H1 (cell line): ENCODE measurements around the gene DIP2C. TPM values are rescaled to one million over a fixed set of nuclear protein-coding genes. Genes with fewer than 3 reads are reported as not detected.

Source experiments
- CTCF ChIA-PET: fragments of 300-600 bp; sonication (Branson Sonifier 250); formaldehyde crosslinking; loops from one replicate; lab custom pipeline; 2021; ENCODE audit not compliant: partially characterized antibody; lab: Charles Lee
- POLR2A ChIA-PET: fragments of 300-600 bp; sonication (Branson Sonifier 250); formaldehyde crosslinking; loops from one replicate; lab custom pipeline; 2021; ENCODE audit warnings: inconsistent platforms; ENCODE audit not compliant: partially characterized antibody; lab: Charles Lee
- DNase-seq, 2 experiments: peaks; one replicate each; pipeline versions ENCODE4 v3.0.0 to v3.0.0-alpha.2; 2010 to 2022; ENCODE audit warnings: low spot score in 2 of 2, low read depth in 1 of 2, mixed read lengths in 1 of 2
- FAIRE-seq: peaks from 2 replicates; lab custom pipeline; 2011; peaks lifted over from hg19 to GRCh38; lab: Jason Lieb, UNC
- H2AFZ ChIP-seq: 2 replicates; pipeline ENCODE4 v1.8.1; 2012; ENCODE audit warnings: low read length, inconsistent platforms
- H2AK5ac ChIP-seq: 2 replicates; pipeline ENCODE4 v1.6.1; 2013; ENCODE audit warnings: low read depth, low read length
- H2BK120ac ChIP-seq: replicated peaks from 2 replicates; pipeline ENCODE3; 2013; ENCODE audit warnings: low read depth, low read length, inconsistent platforms
- H2BK12ac ChIP-seq: 2 replicates; pipeline ENCODE4 v1.6.1; 2013; ENCODE audit warnings: low read depth, low read length
- H2BK15ac ChIP-seq: 2 replicates; pipeline ENCODE4 v1.6.1; 2013; ENCODE audit warnings: low read length
- H2BK20ac ChIP-seq: 2 replicates; pipeline ENCODE4 v1.6.1; 2013; ENCODE audit warnings: low read length
- H2BK5ac ChIP-seq: 2 replicates; pipeline ENCODE4 v1.6.1; 2013; ENCODE audit warnings: low read depth, low read length
- H3K14ac ChIP-seq: 2 replicates; pipeline ENCODE4 v1.6.1; 2013; ENCODE audit warnings: inconsistent platforms; ENCODE audit not compliant: insufficient read length
- H3K18ac ChIP-seq: 2 replicates; pipeline ENCODE4 v1.6.1; 2013; ENCODE audit warnings: low read length; ENCODE audit errors: extremely low read depth
- H3K23ac ChIP-seq: 2 replicates; pipeline ENCODE4 v1.6.1; 2013; ENCODE audit warnings: inconsistent platforms; ENCODE audit not compliant: insufficient read length
- H3K23me2 ChIP-seq: 2 replicates; pipeline ENCODE4 v1.6.1; 2013; ENCODE audit warnings: low read depth, low read length
- H3K27ac ChIP-seq: 2 replicates; pipeline ENCODE4 v1.6.1; 2011; ENCODE audit warnings: low read depth, low read length, inconsistent platforms
- H3K27me3 ChIP-seq, 4 experiments: replicated peaks in 1 of 4; 1 replicate in 1 of 4; 2 replicates in 3 of 4; pipeline versions ENCODE4 v1.6.1 to v1.8.1; 2011 to 2013; ENCODE audit warnings: low read length in 3 of 4, mild to moderate bottlenecking in 3 of 4, inconsistent platforms in 2 of 4, mixed read lengths in 2 of 4, moderate library complexity in 1 of 4; ENCODE audit not compliant: control insufficient read depth in 3 of 4, insufficient read depth in 3 of 4; ENCODE audit errors: extremely low read depth in 1 of 4
- H3K36me3 ChIP-seq, 4 experiments: 2 replicates each; pipeline versions ENCODE4 v1.6.1 to v1.8.1; 2011 to 2013; ENCODE audit warnings: mild to moderate bottlenecking in 4 of 4, low read length in 3 of 4, moderate library complexity in 2 of 4, control low read depth in 1 of 4, inconsistent platforms in 1 of 4; ENCODE audit not compliant: insufficient read depth in 4 of 4, control insufficient read depth in 2 of 4
- H3K4ac ChIP-seq: replicated peaks from 2 replicates; pipeline ENCODE3; 2013; ENCODE audit warnings: low read length, low read depth, mixed read lengths, inconsistent platforms; ENCODE audit not compliant: insufficient read length
- H3K4me1 ChIP-seq, 4 experiments: replicated peaks in 1 of 4; 1 replicate in 1 of 4; 2 replicates in 3 of 4; pipeline versions ENCODE4 v1.6.1 to v1.8.1; 2011 to 2013; ENCODE audit warnings: low read length in 3 of 4, inconsistent platforms in 2 of 4, mixed read lengths in 1 of 4; ENCODE audit not compliant: insufficient read depth in 4 of 4, control insufficient read depth in 3 of 4
- H3K4me2 ChIP-seq, 2 experiments: 2 replicates each; pipeline versions ENCODE4 v1.6.1 to v1.8.1; 2011 to 2013; ENCODE audit warnings: low read depth in 2 of 2, low read length in 2 of 2, control low read depth in 1 of 2, inconsistent platforms in 1 of 2, mild to moderate bottlenecking in 1 of 2; ENCODE audit not compliant: insufficient read depth in 1 of 2
- H3K4me3 ChIP-seq, 4 experiments: fragments of 200-600, 300-600 bp in 1 of 4; sonication (generic), shearing (Covaris generic), sonication (Bioruptor Twin) in 1 of 4; 2 replicates each; pipeline versions ENCODE4 v1.5.1 to v1.8.1; 2011 to 2016; ENCODE audit warnings: low read length in 4 of 4, low read depth in 3 of 4, control low read depth in 2 of 4, inconsistent platforms in 2 of 4, mild to moderate bottlenecking in 2 of 4, mixed read lengths in 1 of 4, moderate library complexity in 1 of 4; ENCODE audit not compliant: insufficient read depth in 2 of 4; ENCODE audit errors: extremely low read depth in 1 of 4
- H3K56ac ChIP-seq: replicated peaks from 2 replicates; pipeline ENCODE3; 2013; ENCODE audit warnings: low read depth, mild to moderate bottlenecking, mixed read lengths, low read length, inconsistent platforms; ENCODE audit not compliant: insufficient read length
- H3K79me1 ChIP-seq: 2 replicates; pipeline ENCODE4 v1.6.1; 2013; ENCODE audit warnings: low read depth, low read length, control low read depth
- H3K79me2 ChIP-seq, 2 experiments: 2 replicates each; pipeline versions ENCODE4 v1.6.1 to v1.8.1; 2012 to 2013; ENCODE audit warnings: low read length in 2 of 2, mild to moderate bottlenecking in 2 of 2, inconsistent platforms in 1 of 2; ENCODE audit not compliant: insufficient read depth in 2 of 2, control insufficient read depth in 1 of 2
- H3K9ac ChIP-seq, 4 experiments: replicated peaks in 1 of 4; 1 replicate in 1 of 4; 2 replicates in 3 of 4; pipeline versions ENCODE4 v1.6.1 to v1.8.1; 2011 to 2013; ENCODE audit warnings: low read depth in 3 of 4, low read length in 3 of 4, control low read depth in 2 of 4, mild to moderate bottlenecking in 2 of 4, moderate library complexity in 2 of 4, inconsistent platforms in 1 of 4; ENCODE audit errors: extremely low read depth in 1 of 4
- H3K9me3 ChIP-seq, 2 experiments: 2 replicates each; pipeline versions ENCODE4 v1.6.1 to v1.8.1; 2012 to 2013; ENCODE audit warnings: mild to moderate bottlenecking in 2 of 2, moderate library complexity in 2 of 2, control low read depth in 1 of 2, inconsistent platforms in 1 of 2, low read depth in 1 of 2, low read length in 1 of 2, mixed read lengths in 1 of 2; ENCODE audit not compliant: insufficient read depth in 2 of 2
- H4K20me1 ChIP-seq, 2 experiments: replicated peaks in 1 of 2; 2 replicates each; pipeline versions ENCODE3 to v1.8.1; 2011 to 2013; ENCODE audit warnings: inconsistent platforms in 2 of 2, low read length in 2 of 2, mild to moderate bottlenecking in 1 of 2; ENCODE audit not compliant: insufficient read depth in 2 of 2, control insufficient read depth in 1 of 2
- H4K5ac ChIP-seq: 2 replicates; pipeline ENCODE4 v1.6.1; 2013; ENCODE audit warnings: low read length, low read depth, mixed read lengths, inconsistent platforms; ENCODE audit not compliant: insufficient read length
- H4K8ac ChIP-seq: 2 replicates; pipeline ENCODE4 v1.8.0; 2013; ENCODE audit warnings: mild to moderate bottlenecking, moderate library complexity, low read length, inconsistent platforms; ENCODE audit not compliant: insufficient read depth; ENCODE audit errors: extremely low read depth
- H4K91ac ChIP-seq: replicated peaks from 2 replicates; pipeline ENCODE3; 2013; ENCODE audit warnings: low read length, mixed read lengths, inconsistent platforms; ENCODE audit not compliant: insufficient read length
- ASH2L ChIP-seq: fragments of 200-600, 300-600 bp; sonication (generic); IDR thresholded peaks from one replicate; pipeline ENCODE4 v1.7.1; 2017; ENCODE audit warnings: low read length
- BRCA1 ChIP-seq: IDR thresholded peaks from 2 replicates; pipeline ENCODE4 v1.6.1; 2012; ENCODE audit warnings: low read depth, low read length, improper control_type of control experiment
- CEBPB ChIP-seq: IDR thresholded peaks from 2 replicates; pipeline ENCODE4 v1.6.1; 2012; ENCODE audit warnings: low read depth, low read length
- EP300 ChIP-seq, 2 experiments: IDR thresholded peaks; 1 replicate in 1 of 2; 2 replicates in 1 of 2; pipeline ENCODE4 v1.6.1; 2011 to 2012; ENCODE audit warnings: low read depth in 2 of 2, low read length in 2 of 2, mild to moderate bottlenecking in 2 of 2, borderline replicate concordance in 1 of 2, inconsistent platforms in 1 of 2, moderate library complexity in 1 of 2
- GABPA ChIP-seq: IDR thresholded peaks from 2 replicates; pipeline ENCODE4 v1.6.1; 2011; ENCODE audit warnings: mild to moderate bottlenecking, low read length, moderate library complexity, borderline replicate concordance; ENCODE audit not compliant: insufficient read depth
- HDAC2 ChIP-seq, 2 experiments: fragments of 300-600 bp in 1 of 2; sonication (generic) in 1 of 2; IDR thresholded peaks; 2 replicates each; pipeline ENCODE4 v1.6.1; 2011 to 2012; ENCODE audit warnings: low read depth in 2 of 2, low read length in 2 of 2, mild to moderate bottlenecking in 2 of 2, moderate library complexity in 2 of 2, borderline replicate concordance in 1 of 2, inconsistent platforms in 1 of 2
- POLR2A ChIP-seq, 2 experiments: IDR thresholded peaks; 1 replicate in 1 of 2; 2 replicates in 1 of 2; pipeline ENCODE4 v1.6.1; 2011; ENCODE audit warnings: low read depth in 2 of 2, low read length in 2 of 2, mild to moderate bottlenecking in 2 of 2; ENCODE audit errors: control extremely low read depth in 1 of 2
- RBBP5 ChIP-seq: IDR thresholded peaks from 2 replicates; pipeline ENCODE4 v1.7.1; 2012; ENCODE audit warnings: low read depth, mild to moderate bottlenecking, inconsistent platforms, low read length, moderate library complexity, borderline replicate concordance
- RNF2 ChIP-seq: fragments of 200-900, 300-1000 bp; sonication (generic); IDR thresholded peaks from 2 replicates; pipeline ENCODE4 v1.7.1; 2016; ENCODE audit warnings: borderline replicate concordance, low read depth, mild to moderate bottlenecking, antibody characterized with exemption, low read length; ENCODE audit not compliant: poor library complexity, severe bottlenecking; ENCODE audit errors: missing control alignments
- SIX5 ChIP-seq: IDR thresholded peaks from 2 replicates; pipeline ENCODE4 v1.6.1; 2011; ENCODE audit warnings: mild to moderate bottlenecking, low read depth, low read length
- TBP ChIP-seq: IDR thresholded peaks from 2 replicates; pipeline ENCODE4 v1.6.1; 2011; ENCODE audit warnings: low read depth, low read length, improper control_type of control experiment
- WGBS, 2 experiments: shearing (Covaris generic) in 1 of 2; methylation state at CpG; one replicate each; pipeline versions ENCODE4 v1.1.6 to v1.1.7; 2013 to 2015; ENCODE audit warnings: low lambda C conversion rate in 2 of 2, mixed read lengths in 2 of 2, inconsistent platforms in 1 of 2, low coverage in 1 of 2, missing lambda C conversion rate in 1 of 2; ENCODE audit not compliant: insufficient replicate concordance in 2 of 2, insufficient coverage in 1 of 2, insufficient read length in 1 of 2; ENCODE audit errors: extremely low coverage in 1 of 2, missing lambda C conversion rate in 1 of 2; 5-methylcytosine and 5-hydroxymethylcytosine counted together
- polyA plus RNA-seq, 7 experiments: library from polyadenylated mRNA; depleted of rRNA in 3 of 7; stranded (reverse) in 5 of 7; unstranded in 2 of 7; fragments of >200 nt in 5 of 7; fragments of 200-250 nt in 2 of 7; gene quantifications; 1 replicate in 5 of 7; 2 replicates in 1 of 7; 4 replicates in 1 of 7; pipeline versions ENCODE4 v1.2.1 to v1.2.3, GENCODE V29; 2011 to 2013; ENCODE audit warnings: missing spikeins in 2 of 7, mixed read lengths in 2 of 7
- total RNA-seq: library from RNA; stranded (reverse); fragmentation: NEBNext Ultra II Directional; extraction: Animal tissue kit (Norgen Biotek cat#: 25700); gene quantifications from 2 replicates; pipeline ENCODE4 v1.2.1, GENCODE V29; 2021

The DIP2C gene
- total and polyA plus RNA-seq, 2 of the 8 experiments (the other 6 are each of a cell fraction or from before 2014, with no cell fraction given) = 3.8 to 9.3 TPM

- Histone ChIP-seq H2BK120ac (no peak overlapping the region), H2AFZ (no peak overlapping the region), H2BK20ac (no peak overlapping the region), H3K79me2 (no peaks in the 10 kb centered on the region), H2BK12ac (no peak overlapping the region), H3K4me2 (no peak overlapping the region), H3K4me1 (peaks cover 0 to 3% (median 3%) of the 10 kb centered on the region in 4 experiments; a peak in 6 of 7 replicates), H3K14ac (no peak overlapping the region), H4K8ac (no peak overlapping the region), H3K27me3 (no peaks in the 10 kb centered on the region), H4K91ac (no peak overlapping the region), H2BK5ac (no peak overlapping the region), H3K4ac (no peak overlapping the region), H2AK5ac (no peak overlapping the region), H3K4me3 (no peak overlapping the region), H4K20me1 (peaks cover 2 to 4% of the 10 kb centered on the region in 2 experiments), H3K9me3 (no peaks in the 10 kb centered on the region), H3K27ac (no peak overlapping the region), H3K23ac (no peak overlapping the region), H4K5ac (no peak overlapping the region), H3K36me3 (no peaks in the 10 kb centered on the region), H2BK15ac (no peak overlapping the region), H3K56ac (no peak overlapping the region), H3K18ac (no peak overlapping the region), H3K79me1 (no peaks in the 10 kb centered on the region), H3K23me2 (no peaks in the 10 kb centered on the region), H3K9ac (no peak overlapping the region)
- ChIA-PET POLR2A (no interaction called here), CTCF (no interaction called here)
- no peak for DNase-seq
- TF ChIP-seq BRCA1 = no peak
- no peak for TF ChIP-seq ASH2L
- no peak for TF ChIP-seq HDAC2 (IDR thresholded peaks at IDR 0.05; ENCODE audit: borderline replicate concordance in 1 of 2, low read depth in 2 of 2, low read length in 2 of 2)
- TF ChIP-seq POLR2A (IDR thresholded peaks at IDR 0.05; ENCODE audit: control extremely low read depth in 1 of 2, low read depth in 2 of 2, low read length in 2 of 2) = no peak
- no peak for TF ChIP-seq EP300 (IDR thresholded peaks at IDR 0.05; ENCODE audit: borderline replicate concordance in 1 of 2, low read depth in 2 of 2, low read length in 2 of 2)
- no peak for TF ChIP-seq TBP
- no peak for TF ChIP-seq GABPA
- TF ChIP-seq RBBP5 = no peak
- no peak for TF ChIP-seq RNF2
- no peak for TF ChIP-seq CEBPB
- no peak for TF ChIP-seq SIX5
- WGBS, 2 experiments = 92% methylated on average over 16 of the region's 16 CpGs; no CpG with 5 or more reads in 1 of the 2 experiments
- no peak for FAIRE-seq
Measured at GRCh38 chr10:389261-389790, 300.1 kb downstream of the DIP2C start.
